K562 (cell line): Measurements from ENCODE around the gene SLC25A2. TPM values are rescaled to one million over a fixed set of nuclear protein-coding genes. Genes with fewer than 3 reads are reported as not detected.

Experiments
- ELF4 ChIP-seq: fragments of 450-650 bp; formaldehyde crosslinking; IDR thresholded peaks from 2 replicates; pipeline ENCODE4 v1.4.0; 2022; ENCODE audit warnings: missing genetic modification characterization
- HDAC3 ChIP-seq: fragments of 450-650 bp; IDR thresholded peaks from 2 replicates; pipeline ENCODE4 v1.6.1; 2018; ENCODE audit warnings: borderline replicate concordance, mild to moderate bottlenecking, moderate library complexity; ENCODE audit not compliant: partially characterized antibody
- KDM2B ChIP-seq: fragments of 250-450 bp; sonication (Bioruptor Pico); IDR thresholded peaks from 2 replicates; pipeline ENCODE4 v1.8.0; 2021; ENCODE audit warnings: mild to moderate bottlenecking, moderate library complexity
- MCM7 ChIP-seq, 2 experiments: fragments of 450-650 bp; IDR thresholded peaks; 2 replicates each; pipeline ENCODE4 v1.6.1; 2016 to 2018
- NFIC ChIP-seq: fragments of 450-650 bp; IDR thresholded peaks from 2 replicates; pipeline ENCODE4 v1.6.1; 2017; ENCODE audit warnings: mild to moderate bottlenecking, inconsistent platforms
- NUFIP1 ChIP-seq: fragments of 450-650 bp; IDR thresholded peaks from 2 replicates; pipeline ENCODE4 v1.6.1; 2018; ENCODE audit not compliant: partially characterized antibody
- POLR2G ChIP-seq: fragments of 200-400 bp; formaldehyde crosslinking; IDR thresholded peaks from 2 replicates; pipeline ENCODE4 v1.6.1; 2017; ENCODE audit warnings: low read depth, mild to moderate bottlenecking, antibody characterized with exemption, low read length, moderate library complexity
- SREBF1 ChIP-seq: fragments of 150-350 bp; IDR thresholded peaks from 2 replicates; pipeline ENCODE4 v1.6.1; 2014; ENCODE audit warnings: antibody characterized with exemption, low read depth, low read length, borderline replicate concordance
- ZNF57 ChIP-seq: fragments of 450-650 bp; formaldehyde crosslinking; IDR thresholded peaks from 2 replicates; pipeline ENCODE4 v1.4.0; 2020; ENCODE audit warnings: mild to moderate bottlenecking, moderate library complexity
- ZNF695 ChIP-seq: fragments of 450-650 bp; formaldehyde crosslinking; IDR thresholded peaks from 2 replicates; pipeline ENCODE4 v1.4.0; 2020; ENCODE audit warnings: mild to moderate bottlenecking, moderate library complexity
- ZNF780A ChIP-seq: fragments of 250-450 bp; sonication (Bioruptor Pico); IDR thresholded peaks from 2 replicates; pipeline ENCODE4 v1.5.0; 2021; ENCODE audit warnings: mild to moderate bottlenecking
- polyA plus RNA-seq, 8 experiments: library from polyadenylated mRNA; depleted of rRNA in 4 of 8; stranded (reverse) in 5 of 8; unstranded in 3 of 8; fragments of >200 nt; fragmentation: Nextera tagmentation in 2 of 8; fragmentation: Illumina TruSeq in 1 of 8; extraction: Ambion mirVana in 2 of 8; extraction: Trizol in 1 of 8; gene quantifications; 2 replicates each; pipeline versions ENCODE4 v1.2.1 to v1.2.3, GENCODE V29; 2011 to 2014; ENCODE audit warnings: inconsistent platforms in 1 of 8, missing spikeins in 1 of 8
- total RNA-seq, 7 experiments: library from RNA; depleted of rRNA in 6 of 7; stranded (reverse); fragments of >200 nt in 6 of 7; fragmentation: Illumina TruSeq in 2 of 7; extraction: Trizol in 2 of 7; gene quantifications; 2 replicates each; pipeline versions ENCODE4 v1.2.1 to v1.2.3, GENCODE V29; 2011 to 2021; ENCODE audit warnings: low replicate concordance in 1 of 7
- TF ChIP-seq, protein P1 (sequence below): fragments of 250-450 bp; sonication (Bioruptor Pico); IDR thresholded peaks from 2 replicates; pipeline ENCODE4 v1.5.0; 2020; ENCODE audit warnings: mild to moderate bottlenecking
- TF ChIP-seq, protein P2 (sequence below): fragments of 250-450 bp; sonication (Bioruptor Pico); IDR thresholded peaks from 2 replicates; pipeline ENCODE4 v1.4.0; 2020; ENCODE audit warnings: borderline replicate concordance
- TF ChIP-seq, protein P3 (sequence below): fragments of 250-450 bp; sonication (Bioruptor Pico); IDR thresholded peaks from 2 replicates; pipeline ENCODE4 v1.4.0; 2020; ENCODE audit warnings: mild to moderate bottlenecking, moderate library complexity, borderline replicate concordance
- TF ChIP-seq, protein P4 (sequence below), 2 experiments: fragments of 450-650 bp in 1 of 2; IDR thresholded peaks; 2 replicates each; pipeline ENCODE4 v1.6.1; 2011 to 2017; ENCODE audit warnings: low read depth in 2 of 2, antibody characterized with exemption in 1 of 2, borderline replicate concordance in 1 of 2, low read length in 1 of 2, mild to moderate bottlenecking in 1 of 2, mixed read lengths in 1 of 2; ENCODE audit not compliant: control insufficient read depth in 1 of 2

Gene SLC25A2
- total and polyA plus RNA-seq, 9 of the 15 experiments (the other 6 are each of a cell fraction or from before 2014, with no cell fraction given), result 0.09 to 0.11 (median 0.11) TPM; not detected in 6

DNA sequence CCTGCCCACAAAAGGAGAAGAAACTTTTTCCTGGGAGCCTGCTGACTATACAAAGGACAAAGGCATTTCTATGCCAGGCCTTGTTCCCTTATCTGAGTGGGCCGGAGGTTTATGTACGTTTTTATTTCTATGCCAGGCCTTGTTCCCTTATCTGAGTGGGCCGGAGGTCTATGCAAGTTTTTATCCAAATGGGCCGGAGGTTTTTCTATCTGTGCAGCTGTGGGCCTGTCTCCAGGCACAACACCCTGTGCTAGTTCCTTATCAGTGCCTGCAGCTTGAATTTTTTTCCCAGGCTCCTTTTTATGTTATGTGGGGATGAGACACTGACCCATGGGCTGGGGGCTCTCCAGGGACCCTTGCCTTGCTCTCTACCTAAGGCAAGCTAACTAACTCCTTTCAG is 5.5 kb downstream of the SLC25A2 start (continued):
- TF ChIP-seq, protein P1, sequence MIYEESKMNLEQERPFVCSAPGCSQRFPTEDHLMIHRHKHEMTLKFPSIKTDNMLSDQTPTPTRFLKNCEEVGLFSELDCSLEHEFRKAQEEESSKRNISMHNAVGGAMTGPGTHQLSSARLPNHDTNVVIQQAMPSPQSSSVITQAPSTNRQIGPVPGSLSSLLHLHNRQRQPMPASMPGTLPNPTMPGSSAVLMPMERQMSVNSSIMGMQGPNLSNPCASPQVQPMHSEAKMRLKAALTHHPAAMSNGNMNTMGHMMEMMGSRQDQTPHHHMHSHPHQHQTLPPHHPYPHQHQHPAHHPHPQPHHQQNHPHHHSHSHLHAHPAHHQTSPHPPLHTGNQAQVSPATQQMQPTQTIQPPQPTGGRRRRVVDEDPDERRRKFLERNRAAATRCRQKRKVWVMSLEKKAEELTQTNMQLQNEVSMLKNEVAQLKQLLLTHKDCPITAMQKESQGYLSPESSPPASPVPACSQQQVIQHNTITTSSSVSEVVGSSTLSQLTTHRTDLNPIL (CRISPR knock-in tag), result no peak
- TF ChIP-seq ZNF695 (CRISPR knock-in tag) (no peak), SREBF1 (no peak), ZNF57 (CRISPR knock-in tag) (no peak), NUFIP1 (no peak), HDAC3 (peak; percentile 47), KDM2B (CRISPR knock-in tag) (no peak), ZNF780A (CRISPR knock-in tag) (no peak), NFIC (peak; percentile 84), POLR2G (no peak), ELF4 (CRISPR knock-in tag) (no peak), MCM7 (IDR thresholded peaks at IDR 0.05) (no peak)
- TF ChIP-seq, protein P2, sequence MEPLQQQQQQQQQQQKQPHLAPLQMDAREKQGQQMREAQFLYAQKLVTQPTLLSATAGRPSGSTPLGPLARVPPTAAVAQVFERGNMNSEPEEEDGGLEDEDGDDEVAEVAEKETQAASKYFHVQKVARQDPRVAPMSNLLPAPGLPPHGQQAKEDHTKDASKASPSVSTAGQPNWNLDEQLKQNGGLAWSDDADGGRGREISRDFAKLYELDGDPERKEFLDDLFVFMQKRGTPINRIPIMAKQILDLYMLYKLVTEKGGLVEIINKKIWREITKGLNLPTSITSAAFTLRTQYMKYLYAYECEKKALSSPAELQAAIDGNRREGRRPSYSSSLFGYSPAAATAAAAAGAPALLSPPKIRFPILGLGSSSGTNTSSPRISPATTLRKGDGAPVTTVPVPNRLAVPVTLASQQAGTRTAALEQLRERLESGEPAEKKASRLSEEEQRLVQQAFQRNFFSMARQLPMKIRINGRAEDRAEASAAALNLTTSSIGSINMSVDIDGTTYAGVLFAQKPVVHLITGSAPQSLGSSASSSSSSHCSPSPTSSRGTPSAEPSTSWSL (CRISPR knock-in tag), result no peak
- TF ChIP-seq, protein P3, sequence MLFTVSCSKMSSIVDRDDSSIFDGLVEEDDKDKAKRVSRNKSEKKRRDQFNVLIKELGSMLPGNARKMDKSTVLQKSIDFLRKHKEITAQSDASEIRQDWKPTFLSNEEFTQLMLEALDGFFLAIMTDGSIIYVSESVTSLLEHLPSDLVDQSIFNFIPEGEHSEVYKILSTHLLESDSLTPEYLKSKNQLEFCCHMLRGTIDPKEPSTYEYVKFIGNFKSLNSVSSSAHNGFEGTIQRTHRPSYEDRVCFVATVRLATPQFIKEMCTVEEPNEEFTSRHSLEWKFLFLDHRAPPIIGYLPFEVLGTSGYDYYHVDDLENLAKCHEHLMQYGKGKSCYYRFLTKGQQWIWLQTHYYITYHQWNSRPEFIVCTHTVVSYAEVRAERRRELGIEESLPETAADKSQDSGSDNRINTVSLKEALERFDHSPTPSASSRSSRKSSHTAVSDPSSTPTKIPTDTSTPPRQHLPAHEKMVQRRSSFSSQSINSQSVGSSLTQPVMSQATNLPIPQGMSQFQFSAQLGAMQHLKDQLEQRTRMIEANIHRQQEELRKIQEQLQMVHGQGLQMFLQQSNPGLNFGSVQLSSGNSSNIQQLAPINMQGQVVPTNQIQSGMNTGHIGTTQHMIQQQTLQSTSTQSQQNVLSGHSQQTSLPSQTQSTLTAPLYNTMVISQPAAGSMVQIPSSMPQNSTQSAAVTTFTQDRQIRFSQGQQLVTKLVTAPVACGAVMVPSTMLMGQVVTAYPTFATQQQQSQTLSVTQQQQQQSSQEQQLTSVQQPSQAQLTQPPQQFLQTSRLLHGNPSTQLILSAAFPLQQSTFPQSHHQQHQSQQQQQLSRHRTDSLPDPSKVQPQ (CRISPR knock-in tag), result no peak
- TF ChIP-seq, protein P4, sequence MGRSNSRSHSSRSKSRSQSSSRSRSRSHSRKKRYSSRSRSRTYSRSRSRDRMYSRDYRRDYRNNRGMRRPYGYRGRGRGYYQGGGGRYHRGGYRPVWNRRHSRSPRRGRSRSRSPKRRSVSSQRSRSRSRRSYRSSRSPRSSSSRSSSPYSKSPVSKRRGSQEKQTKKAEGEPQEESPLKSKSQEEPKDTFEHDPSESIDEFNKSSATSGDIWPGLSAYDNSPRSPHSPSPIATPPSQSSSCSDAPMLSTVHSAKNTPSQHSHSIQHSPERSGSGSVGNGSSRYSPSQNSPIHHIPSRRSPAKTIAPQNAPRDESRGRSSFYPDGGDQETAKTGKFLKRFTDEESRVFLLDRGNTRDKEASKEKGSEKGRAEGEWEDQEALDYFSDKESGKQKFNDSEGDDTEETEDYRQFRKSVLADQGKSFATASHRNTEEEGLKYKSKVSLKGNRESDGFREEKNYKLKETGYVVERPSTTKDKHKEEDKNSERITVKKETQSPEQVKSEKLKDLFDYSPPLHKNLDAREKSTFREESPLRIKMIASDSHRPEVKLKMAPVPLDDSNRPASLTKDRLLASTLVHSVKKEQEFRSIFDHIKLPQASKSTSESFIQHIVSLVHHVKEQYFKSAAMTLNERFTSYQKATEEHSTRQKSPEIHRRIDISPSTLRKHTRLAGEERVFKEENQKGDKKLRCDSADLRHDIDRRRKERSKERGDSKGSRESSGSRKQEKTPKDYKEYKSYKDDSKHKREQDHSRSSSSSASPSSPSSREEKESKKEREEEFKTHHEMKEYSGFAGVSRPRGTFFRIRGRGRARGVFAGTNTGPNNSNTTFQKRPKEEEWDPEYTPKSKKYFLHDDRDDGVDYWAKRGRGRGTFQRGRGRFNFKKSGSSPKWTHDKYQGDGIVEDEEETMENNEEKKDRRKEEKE (IDR thresholded peaks at IDR 0.05; ENCODE audit: borderline replicate concordance in 1 of 2, control insufficient read depth in 1 of 2, low read depth in 2 of 2, low read length in 1 of 2), result no peak
